OCI-LY1 (cell line): ENCODE measurements around the gene MEIOB.

Experiments used
- EZH2 ChIP-seq: fragments of 200-600 bp; sonication (generic), shearing (Covaris generic); IDR thresholded peaks from 2 replicates; pipeline ENCODE4 v1.8.0; 2017; ENCODE audit warnings: borderline replicate concordance, mixed run types, mild to moderate bottlenecking, antibody characterized with exemption, low read length, moderate library complexity, mixed read lengths
- TF ChIP-seq, protein P1 (sequence below): fragments of 200-600 bp; sonication (generic), shearing (Covaris generic); IDR thresholded peaks from 2 replicates; pipeline ENCODE4 v1.5.1; 2017; ENCODE audit warnings: mild to moderate bottlenecking, antibody characterized with exemption, low read length, moderate library complexity, mixed read lengths

DNA sequence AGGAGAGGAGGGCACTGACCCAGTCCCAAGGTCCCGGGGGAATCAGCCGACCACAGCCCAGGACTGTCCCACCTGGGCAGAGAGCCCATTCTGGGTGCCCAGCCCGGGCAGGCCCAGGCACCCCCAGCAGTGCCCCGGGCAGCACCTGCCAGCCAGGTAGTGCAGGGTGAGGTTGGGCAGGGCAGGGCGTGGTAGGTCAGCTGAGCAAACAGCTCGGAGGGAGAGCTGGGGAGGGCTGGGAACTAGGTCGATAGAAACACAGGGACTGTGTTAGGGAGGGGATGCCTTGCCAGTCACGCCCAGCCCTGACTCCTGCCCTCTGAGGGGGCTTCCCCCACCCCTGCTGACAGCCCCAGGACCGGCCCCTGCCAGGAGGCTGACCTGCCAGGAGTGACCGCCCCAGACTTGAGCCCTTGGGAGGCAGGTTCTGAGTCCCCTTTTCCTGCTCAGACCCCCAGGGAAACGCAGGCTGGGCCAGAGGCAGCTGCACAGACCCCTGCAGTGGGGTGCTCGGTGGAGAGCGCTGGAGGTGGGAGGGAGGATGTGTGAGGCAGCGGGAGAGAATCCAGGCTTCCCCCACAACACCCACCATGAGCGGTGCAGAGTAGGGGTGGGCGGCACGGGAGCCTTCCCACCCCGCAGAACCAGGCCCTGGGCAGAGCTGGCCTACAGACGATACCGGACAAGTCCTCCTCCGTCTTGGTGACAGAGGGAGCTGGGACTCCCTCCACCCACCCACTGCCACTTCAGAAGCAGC is 41.5 kb upstream of the MEIOB start:
- TF ChIP-seq, protein P1, sequence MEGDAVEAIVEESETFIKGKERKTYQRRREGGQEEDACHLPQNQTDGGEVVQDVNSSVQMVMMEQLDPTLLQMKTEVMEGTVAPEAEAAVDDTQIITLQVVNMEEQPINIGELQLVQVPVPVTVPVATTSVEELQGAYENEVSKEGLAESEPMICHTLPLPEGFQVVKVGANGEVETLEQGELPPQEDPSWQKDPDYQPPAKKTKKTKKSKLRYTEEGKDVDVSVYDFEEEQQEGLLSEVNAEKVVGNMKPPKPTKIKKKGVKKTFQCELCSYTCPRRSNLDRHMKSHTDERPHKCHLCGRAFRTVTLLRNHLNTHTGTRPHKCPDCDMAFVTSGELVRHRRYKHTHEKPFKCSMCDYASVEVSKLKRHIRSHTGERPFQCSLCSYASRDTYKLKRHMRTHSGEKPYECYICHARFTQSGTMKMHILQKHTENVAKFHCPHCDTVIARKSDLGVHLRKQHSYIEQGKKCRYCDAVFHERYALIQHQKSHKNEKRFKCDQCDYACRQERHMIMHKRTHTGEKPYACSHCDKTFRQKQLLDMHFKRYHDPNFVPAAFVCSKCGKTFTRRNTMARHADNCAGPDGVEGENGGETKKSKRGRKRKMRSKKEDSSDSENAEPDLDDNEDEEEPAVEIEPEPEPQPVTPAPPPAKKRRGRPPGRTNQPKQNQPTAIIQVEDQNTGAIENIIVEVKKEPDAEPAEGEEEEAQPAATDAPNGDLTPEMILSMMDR = no peak
- TF ChIP-seq EZH2 = no peak
